Heart left ventricle (tissue), 13 donors: ENCODE data around the gene ZNF423.

Experiments used
- CTCF ChIP-seq, 12 donors: fragments of 200-600 bp; sonication (generic) in 4 of 12; IDR thresholded peaks; one replicate each; pipeline versions ENCODE4 v1.5.0 to v1.8.0; 2018 to 2022; ENCODE audit warnings: antibody characterized with exemption in 12 of 12, mild to moderate bottlenecking in 5 of 12
- POLR2A ChIP-seq, 2 donors: fragments of 450-650 bp; IDR thresholded peaks; one replicate each; pipeline ENCODE4 v1.6.1; 2017; ENCODE audit warnings: antibody characterized with exemption in 2 of 2, mild to moderate bottlenecking in 2 of 2, moderate library complexity in 2 of 2
- donor health status: ischemic (EF 13 %, LVEDD 7.1; RV severe dilation, severe dysfunction).
- donor health status: DM: no; HTN: yes; CAD: no.
- donor health status: DM: no; HTN: no; CAD: no.
- donor health status: ischemic (EF 25% LVEDD 6.9; RV normal size, moderate dysfunction).
- donor health status: ischemic (EF 25% LVEDD 5.7; RV mildly dilated, moderate dysfunction).
- donor health status: ischemic (EF 35%, LVEDD 5.7; RV mildly dilated, moderate dysfunction).
- donor health status: nonischemic (EF 11% LVEDD 7.7; RV severe dilation, severe dysfunction).
- donor health status: DM: yes; HTN: yes; CAD: no.
- donor health status: PGD.
- donor health status: ischemic (EF 29% LVEDD 5.4; RV normal size, mild dysfunction).
- donor health status: nonischemic (EF 23%, LVEDD 6.1; RV moderate dilation, normal function).

- TF ChIP-seq CTCF (IDR thresholded peaks at IDR 0.05) (no peak), POLR2A (IDR thresholded peaks at IDR 0.05) (no peak)
These were observed 217.8 kb downstream of the ZNF423 start for GRCh38 chr16:49637933-49638672.
